Head of caudate nucleus (tissue), 42 donors: ENCODE results near the gene FLYWCH1.
A peak's percentile ranks its signal among the peaks of the same experiment; 100 is the strongest.
"Not testable (repeated sequence)": the region's sequence is repeated elsewhere in the genome, so short reads cannot be mapped to it uniquely, and the experiment has no call there.

ENCODE experiments used
- DNase-seq, 42 donors: peaks; one replicate each; pipeline versions ENCODE4 v3.0.0 to v3.0.0-alpha.2; 2020 to 2021; ENCODE audit warnings: mixed read lengths in 7 of 42
- intact Hi-C: fragments of 100-400 bp; cut with DNase I; formaldehyde crosslinking; loops from one replicate; pipeline ENCODE4 v1.15.0; 2022

FLYWCH1 gene

DNA sequence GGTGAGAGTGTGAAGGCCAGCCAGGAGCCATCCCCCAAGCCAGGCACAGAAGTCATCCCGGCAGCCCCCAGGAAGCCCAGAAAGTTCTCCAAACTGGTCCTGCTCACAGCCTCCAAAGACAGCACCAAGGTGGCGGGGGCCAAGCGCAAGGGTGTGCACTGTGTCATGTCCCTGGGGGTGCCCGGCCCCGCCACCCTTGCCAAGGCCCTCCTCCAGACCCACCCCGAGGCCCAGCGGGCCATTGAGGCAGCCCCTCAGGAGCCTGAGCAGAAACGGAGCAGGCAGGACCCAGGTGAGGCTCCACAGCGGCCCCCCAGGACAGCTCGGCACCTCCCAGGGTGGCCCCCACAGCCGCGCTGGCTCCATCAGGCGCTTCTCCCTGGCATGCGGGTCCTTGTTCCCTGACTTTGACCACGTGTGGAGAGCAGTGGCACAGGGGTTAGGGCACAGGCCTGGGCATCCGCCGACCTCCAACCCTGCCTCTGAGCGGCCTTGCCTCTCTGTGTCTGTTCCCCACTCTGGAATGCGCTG, 15.2 kb upstream of the FLYWCH1 start:
- DNase-seq: no peak
- intact Hi-C loops: no loop called here

- DNase-seq: no peak
- intact Hi-C loops: no loop called here
Observed at GRCh38 chr16:2897110-2897509, 14.6 kb upstream of the FLYWCH1 start.

GRCh38 chr16:2898831-2899563, 12.7 kb upstream of the FLYWCH1 start:
- intact Hi-C loops: no loop called here
- DNase-seq: no peak

DNA sequence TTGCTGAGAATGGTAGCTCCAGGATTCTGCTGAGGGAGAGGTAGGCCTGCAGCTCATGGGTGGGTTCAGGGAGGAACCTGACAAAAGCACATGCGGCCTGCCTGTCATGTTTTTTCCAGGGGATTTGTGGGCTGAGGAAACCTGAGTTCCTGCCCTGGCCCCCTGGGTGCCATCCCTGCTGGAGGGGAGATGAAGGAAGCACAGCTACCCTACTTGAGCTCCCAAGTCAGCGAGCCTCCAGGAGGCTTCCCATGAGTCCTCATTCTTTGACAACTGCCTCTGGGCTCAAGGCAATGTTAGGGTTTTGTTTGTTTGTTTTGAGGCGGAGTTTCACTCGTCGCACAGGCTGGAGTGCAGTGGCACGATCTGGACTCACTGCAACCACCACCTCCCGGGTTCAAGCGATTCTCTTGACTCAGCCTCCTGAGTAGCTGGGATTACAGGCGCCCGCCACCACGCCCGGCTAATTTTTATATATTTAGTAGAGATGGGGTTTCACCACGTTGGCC, 12.1 kb upstream of the FLYWCH1 start:
- no peak for DNase-seq

DNA sequence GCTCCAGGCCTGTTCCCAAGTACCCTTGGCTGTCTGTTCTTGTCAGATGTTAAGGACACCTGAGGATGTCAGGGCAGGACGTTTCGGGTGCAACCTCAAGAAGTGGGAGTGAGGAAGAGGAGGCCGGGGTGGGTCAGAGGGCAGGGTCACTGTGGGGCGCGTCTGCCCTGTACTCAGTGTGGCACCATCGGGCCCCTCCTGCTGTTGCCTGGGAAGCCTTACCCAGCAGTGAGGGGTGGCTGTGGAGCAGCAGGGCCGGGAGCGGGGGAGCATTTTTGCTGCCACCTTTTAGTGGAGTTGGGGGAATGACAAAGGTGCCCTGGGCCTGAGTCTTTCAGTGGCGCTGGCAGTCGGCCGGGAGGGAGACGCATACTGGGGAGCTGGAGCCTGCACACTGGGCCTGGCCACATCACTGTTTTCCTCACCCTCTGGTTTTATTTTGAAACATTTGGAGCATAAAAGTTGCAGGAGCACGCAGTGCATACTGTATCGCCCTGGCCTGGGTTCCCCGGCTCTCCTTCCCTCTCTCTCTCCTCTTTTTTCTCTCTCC, 11.1 kb upstream of the FLYWCH1 start:
- no peak for DNase-seq
- intact Hi-C loops: no loop called here

More for the DNA sequence above, 12.1 kb upstream of the FLYWCH1 start:
- intact Hi-C loops: no loop called here

- no peak for DNase-seq
- intact Hi-C loops: no loop called here
Observed at GRCh38 chr16:2902337-2903130, 9.2 kb upstream of the FLYWCH1 start.

DNA sequence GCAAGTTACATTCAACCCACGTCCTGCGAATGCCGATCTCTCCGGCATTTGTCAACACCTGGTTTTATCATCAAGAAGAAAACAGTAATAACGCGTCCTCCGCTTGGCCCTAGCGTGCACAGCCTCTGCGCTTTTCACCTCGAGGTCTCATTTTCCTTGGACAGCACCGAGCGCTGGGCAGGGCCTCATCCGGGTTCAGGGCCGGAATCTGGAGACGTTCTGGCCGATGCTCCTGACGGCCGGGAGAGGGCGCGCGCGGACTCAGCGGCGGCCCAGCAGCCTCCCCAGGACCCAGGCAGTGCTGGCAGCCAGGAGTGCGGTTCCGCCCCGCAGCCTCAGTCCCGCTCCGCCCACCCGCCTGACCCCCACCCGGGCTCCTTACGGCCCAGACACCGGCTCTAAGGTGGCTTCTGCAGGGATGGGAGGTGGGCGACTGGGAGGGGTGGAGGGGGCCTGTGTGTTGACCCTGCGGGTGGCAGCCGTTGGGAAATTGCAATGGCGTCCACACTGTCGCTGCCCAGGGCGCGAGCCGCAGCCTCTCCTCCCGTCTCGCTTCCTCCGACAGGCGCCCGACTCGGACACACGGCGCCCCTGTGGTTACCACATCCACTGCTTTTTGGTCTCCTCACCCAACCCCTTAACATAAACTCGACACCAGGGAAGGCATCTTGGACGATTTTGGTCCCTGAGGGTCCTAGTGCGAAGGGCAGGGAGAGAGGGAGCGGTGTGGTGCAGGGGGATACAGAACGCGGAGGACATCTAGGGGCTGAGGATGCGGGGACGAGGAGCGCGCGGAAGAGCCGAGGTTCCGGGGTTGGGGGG, 7.4 kb upstream of the FLYWCH1 start:
- intact Hi-C loops: no loop called here
- DNase-seq: peak; percentile 64 to 94 (median 88)

- intact Hi-C loops: loop anchor here (1.0 kb wide), 1 partner anchor 23 kb away; no protein-coding TSS in a partner anchor
- peak in 27 of 42 donors; percentile 19 to 64 (median 43) for DNase-seq
Observed at GRCh38 chr16:2904922-2905240, 6.8 kb upstream of the FLYWCH1 start.

GRCh38 chr16:2905241-2905987, 6.3 kb upstream of the FLYWCH1 start:
- peak; percentile 99 to 100 (median 100) for DNase-seq
- intact Hi-C loops: loop anchor here (1.0 kb wide), 1 partner anchor 23 kb away; no protein-coding TSS in a partner anchor

- no peak for DNase-seq
- intact Hi-C loops: loop anchor here (1.0 kb wide), 1 partner anchor 24 kb away; no protein-coding TSS in a partner anchor
Observed at GRCh38 chr16:2905988-2906387, 5.7 kb upstream of the FLYWCH1 start.

DNA sequence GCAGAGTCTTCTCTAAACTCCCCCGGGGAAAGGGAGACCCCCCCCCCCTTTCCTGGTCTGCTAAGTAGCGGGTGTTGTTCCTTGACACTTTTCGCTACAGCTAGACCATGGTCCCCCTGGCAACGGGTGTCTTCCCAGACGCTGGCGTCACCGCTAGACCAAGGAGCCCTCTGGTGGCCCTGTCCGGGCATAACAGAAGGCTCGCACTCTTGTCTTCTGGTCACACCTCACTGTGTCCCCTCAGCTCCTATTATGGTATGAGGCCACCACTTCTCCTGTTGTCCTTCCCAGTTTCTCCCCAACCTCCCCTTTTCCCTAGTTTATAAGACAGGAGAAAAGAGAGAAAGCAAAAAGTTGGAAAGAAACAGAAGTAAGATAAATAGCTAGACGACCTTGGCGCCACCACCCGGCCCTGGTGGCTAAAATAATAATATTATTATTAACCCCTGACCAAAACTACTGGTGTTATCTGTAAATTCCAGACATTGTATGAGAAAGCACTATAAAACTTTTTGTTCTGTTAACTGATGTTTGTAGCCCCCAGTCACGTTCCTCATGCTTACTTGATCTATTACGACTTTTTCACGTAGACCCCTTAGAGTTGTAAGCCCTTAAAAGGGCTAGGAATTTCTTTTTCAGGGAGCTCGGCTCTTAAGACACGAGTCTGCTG, 4.5 kb upstream of the FLYWCH1 start:
- intact Hi-C loops: not testable (repeated sequence)
- DNase-seq: peak in 36 of 42 donors; percentile 17 to 76 (median 52)

DNA sequence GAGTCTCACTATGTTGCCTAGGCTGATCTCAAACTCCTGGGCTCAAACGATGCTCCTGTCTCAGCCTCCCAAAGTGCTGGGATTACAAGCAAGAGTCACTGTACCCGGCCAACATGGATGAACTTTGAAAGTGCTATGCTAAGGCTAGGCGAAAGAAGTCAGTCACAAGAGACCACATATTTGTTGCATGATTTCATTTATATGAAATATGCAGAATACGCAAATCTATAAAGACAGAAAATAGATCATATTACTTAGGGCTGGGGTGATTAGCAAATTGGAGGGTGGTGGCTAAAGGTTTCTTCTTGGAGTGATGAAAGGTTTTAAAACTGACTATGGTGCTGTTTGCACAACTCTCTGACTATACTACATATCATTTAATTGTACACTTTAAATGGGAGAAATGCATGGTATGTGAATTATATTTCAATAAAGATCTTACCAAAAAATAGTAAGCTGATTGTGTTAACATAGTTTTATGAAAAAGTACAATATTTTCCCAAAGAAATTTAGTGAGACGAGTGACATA, 1.2 kb upstream of the FLYWCH1 start:
- no peak for DNase-seq
- intact Hi-C loops: no loop called here

GRCh38 chr16:2912330-2913199, 834 bp downstream of the FLYWCH1 start:
- intact Hi-C loops: no loop called here
- DNase-seq: peak in 34 of 42 donors; percentile 11 to 60 (median 38)

- intact Hi-C loops: no loop called here
- peak in 41 of 42 donors; percentile 15 to 95 (median 67) for DNase-seq
Observed at GRCh38 chr16:2913603-2914002, 1.9 kb downstream of the FLYWCH1 start.

GRCh38 chr16:2914233-2914632, 2.5 kb downstream of the FLYWCH1 start:
- DNase-seq: no peak
- intact Hi-C loops: no loop called here
